Astrocyte (in vitro differentiated cells and primary cell): ENCODE measurements around the gene TPM1. TPM values are rescaled to one million over a fixed set of nuclear protein-coding genes. Genes with fewer than 3 reads are reported as not detected.

Source experiments
- DNase-seq: peaks from one replicate; pipeline ENCODE4 v3.0.0-alpha.2; 2010; ENCODE audit warnings: low read depth
- FAIRE-seq: peaks from 2 replicates; lab custom pipeline; 2011; peaks lifted over from hg19 to GRCh38; lab: Jason Lieb, UNC
- H2AFZ ChIP-seq: 2 replicates; pipeline ENCODE4 v1.6.0; 2012; ENCODE audit warnings: low read depth, low read length, inconsistent platforms
- H3K27ac ChIP-seq: 2 replicates; pipeline ENCODE4 v1.5.1; 2011; ENCODE audit warnings: low read depth, low read length, inconsistent platforms
- H3K27me3 ChIP-seq: 2 replicates; pipeline ENCODE4 v1.6.0; 2011; ENCODE audit warnings: low read length, inconsistent platforms; ENCODE audit not compliant: insufficient read depth
- H3K36me3 ChIP-seq: 2 replicates; pipeline ENCODE4 v1.5.1; 2011; ENCODE audit warnings: low read length, inconsistent platforms; ENCODE audit not compliant: insufficient read depth
- H3K4me1 ChIP-seq: 2 replicates; pipeline ENCODE4 v1.5.1; 2011; ENCODE audit warnings: low read length, inconsistent platforms; ENCODE audit not compliant: insufficient read depth
- H3K4me2 ChIP-seq: 2 replicates; pipeline ENCODE4 v1.6.0; 2012; ENCODE audit warnings: low read length, inconsistent platforms
- H3K4me3 ChIP-seq: 2 replicates; pipeline ENCODE4 v1.5.1; 2011; ENCODE audit warnings: low read depth, mild to moderate bottlenecking, low read length, inconsistent platforms; ENCODE audit not compliant: insufficient read depth
- H3K79me2 ChIP-seq: 2 replicates; pipeline ENCODE4 v1.6.0; 2012; ENCODE audit warnings: mild to moderate bottlenecking, low read length, inconsistent platforms; ENCODE audit not compliant: insufficient read depth
- H3K9ac ChIP-seq: 2 replicates; pipeline ENCODE4 v1.6.0; 2012; ENCODE audit warnings: mild to moderate bottlenecking, low read length, inconsistent platforms
- H3K9me3 ChIP-seq: 2 replicates; pipeline ENCODE4 v1.5.1; 2012; ENCODE audit warnings: low read depth, mild to moderate bottlenecking, low read length, inconsistent platforms; ENCODE audit not compliant: insufficient read depth
- H4K20me1 ChIP-seq: 2 replicates; pipeline ENCODE4 v1.6.0; 2012; ENCODE audit warnings: low read length, inconsistent platforms; ENCODE audit not compliant: insufficient read depth
- H3K27ac Mint-ChIP-seq: one replicate; pipeline ENCODE4 v1.8.0; 2021; ENCODE audit warnings: mild to moderate bottlenecking, mixed read lengths; ENCODE audit not compliant: unreplicated experiment
- H3K27me3 Mint-ChIP-seq: one replicate; pipeline ENCODE4 v1.8.0; 2021; ENCODE audit warnings: low read depth, mixed read lengths; ENCODE audit not compliant: unreplicated experiment
- H3K36me3 Mint-ChIP-seq: one replicate; pipeline ENCODE4 v1.8.0; 2021; ENCODE audit warnings: low read depth, mixed read lengths; ENCODE audit not compliant: unreplicated experiment
- H3K4me1 Mint-ChIP-seq: one replicate; pipeline ENCODE4 v1.8.0; 2021; ENCODE audit warnings: low read depth, mixed read lengths; ENCODE audit not compliant: unreplicated experiment
- H3K4me3 Mint-ChIP-seq: one replicate; pipeline ENCODE4 v1.8.0; 2021; ENCODE audit warnings: mild to moderate bottlenecking, moderate library complexity, mixed read lengths; ENCODE audit not compliant: unreplicated experiment
- H3K9me3 Mint-ChIP-seq: one replicate; pipeline ENCODE4 v1.8.0; 2021; ENCODE audit warnings: mild to moderate bottlenecking, mixed read lengths; ENCODE audit not compliant: unreplicated experiment
- EZH2 ChIP-seq: IDR thresholded peaks from 2 replicates; pipeline ENCODE4 v1.6.1; 2012; ENCODE audit warnings: mild to moderate bottlenecking, low read length, inconsistent platforms; ENCODE audit not compliant: insufficient read depth
- total RNA-seq: library from RNA; stranded (reverse); gene quantifications from 2 replicates; pipeline ENCODE4 v1.2.1, GENCODE V29; 2021
- TF ChIP-seq, protein P1 (sequence below): IDR thresholded peaks from 2 replicates; pipeline ENCODE4 v1.5.1; 2011; ENCODE audit warnings: low read depth, mild to moderate bottlenecking, inconsistent platforms, low read length, moderate library complexity; ENCODE audit not compliant: insufficient read depth

The TPM1 gene
- total RNA-seq, 1 donor from 2014 or later = 2,922 TPM

- Histone ChIP-seq H4K20me1 (no peaks in the 10 kb centered on the region), H3K4me2 (peak overlapping the region; percentile 55), H3K4me1 (peaks cover 58% of the 10 kb centered on the region), H3K4me3 (no peak overlapping the region), H3K36me3 (no peaks in the 10 kb centered on the region), H3K27me3 (no peaks in the 10 kb centered on the region), H2AFZ (no peak overlapping the region), H3K27ac (peak overlapping the region; percentile 83), H3K9ac (peak overlapping the region; percentile 43), H3K79me2 (no peaks in the 10 kb centered on the region), H3K9me3 (no peaks in the 10 kb centered on the region)
- FAIRE-seq (no peak), DNase-seq (no peak)
- peaks cover 34% of the 10 kb centered on the region for H3K4me1 Mint-ChIP-seq
- H3K36me3 Mint-ChIP-seq = no peaks in the 10 kb centered on the region
- no peaks in the 10 kb centered on the region for H3K9me3 Mint-ChIP-seq
- H3K27ac Mint-ChIP-seq = peak overlapping the region; percentile 41
- H3K27me3 Mint-ChIP-seq = no peaks in the 10 kb centered on the region
- H3K4me3 Mint-ChIP-seq = peak overlapping the region; percentile 18
- no peak for TF ChIP-seq EZH2
Observed at GRCh38 chr15:63020128-63020527, 22.4 kb upstream of the TPM1 start.

DNA sequence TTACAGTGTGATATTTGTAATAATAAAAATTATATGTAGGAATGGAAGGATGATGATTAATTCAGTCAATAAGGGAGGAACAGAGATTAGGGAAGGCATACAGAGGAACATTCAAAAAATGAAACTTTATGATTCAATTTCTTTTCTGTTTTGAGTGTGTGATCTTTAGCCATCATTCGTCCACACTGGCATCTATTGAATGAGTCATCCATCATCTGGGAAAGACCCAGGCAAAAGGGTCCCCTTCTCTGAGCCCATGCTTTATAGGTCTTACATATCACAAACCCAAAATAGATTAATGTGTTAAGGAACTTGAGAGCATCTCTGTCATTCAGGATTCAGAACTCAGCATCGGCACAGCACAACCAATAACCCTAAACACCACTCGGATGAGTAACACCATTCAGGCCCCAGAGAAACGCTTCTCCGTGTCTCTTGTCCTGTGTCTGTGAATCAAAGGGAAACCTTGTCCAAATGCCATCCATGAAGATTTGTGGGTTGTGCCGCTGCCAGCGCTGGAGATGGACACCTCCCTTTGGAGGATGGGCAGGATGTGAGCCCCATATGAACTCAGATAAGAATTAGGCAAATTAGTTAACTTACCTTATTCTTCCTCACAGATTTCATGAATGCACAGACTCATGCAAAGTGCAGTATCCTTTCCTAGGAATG is 21.7 kb upstream of the TPM1 start:
- Mint-ChIP-seq H3K36me3 (no peaks in the 10 kb centered on the region), H3K27me3 (no peaks in the 10 kb centered on the region), H3K4me3 (no peak overlapping the region), H3K27ac (no peak overlapping the region), H3K9me3 (no peaks in the 10 kb centered on the region), H3K4me1 (peaks cover 27% of the 10 kb centered on the region)
- Histone ChIP-seq H3K9ac (no peak overlapping the region), H3K4me2 (no peak overlapping the region), H3K4me1 (peaks cover 51% of the 10 kb centered on the region), H3K79me2 (no peaks in the 10 kb centered on the region), H3K27me3 (no peaks in the 10 kb centered on the region), H4K20me1 (no peaks in the 10 kb centered on the region), H3K4me3 (no peak overlapping the region), H3K9me3 (no peaks in the 10 kb centered on the region), H3K36me3 (no peaks in the 10 kb centered on the region), H3K27ac (peak overlapping the region; percentile 9), H2AFZ (no peak overlapping the region)
- DNase-seq (no peak), FAIRE-seq (peak; percentile 23)
- no peak for TF ChIP-seq EZH2
- TF ChIP-seq, protein P1, sequence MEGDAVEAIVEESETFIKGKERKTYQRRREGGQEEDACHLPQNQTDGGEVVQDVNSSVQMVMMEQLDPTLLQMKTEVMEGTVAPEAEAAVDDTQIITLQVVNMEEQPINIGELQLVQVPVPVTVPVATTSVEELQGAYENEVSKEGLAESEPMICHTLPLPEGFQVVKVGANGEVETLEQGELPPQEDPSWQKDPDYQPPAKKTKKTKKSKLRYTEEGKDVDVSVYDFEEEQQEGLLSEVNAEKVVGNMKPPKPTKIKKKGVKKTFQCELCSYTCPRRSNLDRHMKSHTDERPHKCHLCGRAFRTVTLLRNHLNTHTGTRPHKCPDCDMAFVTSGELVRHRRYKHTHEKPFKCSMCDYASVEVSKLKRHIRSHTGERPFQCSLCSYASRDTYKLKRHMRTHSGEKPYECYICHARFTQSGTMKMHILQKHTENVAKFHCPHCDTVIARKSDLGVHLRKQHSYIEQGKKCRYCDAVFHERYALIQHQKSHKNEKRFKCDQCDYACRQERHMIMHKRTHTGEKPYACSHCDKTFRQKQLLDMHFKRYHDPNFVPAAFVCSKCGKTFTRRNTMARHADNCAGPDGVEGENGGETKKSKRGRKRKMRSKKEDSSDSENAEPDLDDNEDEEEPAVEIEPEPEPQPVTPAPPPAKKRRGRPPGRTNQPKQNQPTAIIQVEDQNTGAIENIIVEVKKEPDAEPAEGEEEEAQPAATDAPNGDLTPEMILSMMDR = no peak

DNA sequence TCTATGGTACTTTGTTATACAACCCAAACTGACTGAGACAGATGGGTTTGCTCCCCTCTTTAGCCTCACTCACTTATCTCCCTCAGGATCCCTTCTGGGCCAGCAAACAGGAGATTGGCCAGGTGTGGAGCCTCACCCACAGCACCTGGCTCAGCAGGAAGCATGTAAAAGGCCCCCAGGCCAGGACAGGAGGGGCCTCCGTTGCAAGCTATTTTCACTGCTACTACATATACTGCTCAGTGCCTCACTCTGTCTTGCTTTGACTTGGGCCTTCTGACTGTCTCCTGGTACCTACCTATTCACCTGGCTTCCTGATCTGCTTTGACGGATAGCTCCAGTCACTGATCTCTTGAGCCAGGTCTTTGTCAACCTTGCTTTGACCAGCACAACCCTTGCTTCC is 20.4 kb upstream of the TPM1 start:
- no peak overlapping the region for H3K4me3 ChIP-seq
- Mint-ChIP-seq H3K4me1 (peaks cover 27% of the 10 kb centered on the region), H3K9me3 (peaks cover 3% of the 10 kb centered on the region), H3K4me3 (no peak overlapping the region), H3K36me3 (no peaks in the 10 kb centered on the region), H3K27ac (no peak overlapping the region), H3K27me3 (no peaks in the 10 kb centered on the region)
- peaks cover 47% of the 10 kb centered on the region for H3K4me1 ChIP-seq
- H3K9ac ChIP-seq = no peak overlapping the region
- no peak for FAIRE-seq
- H3K4me2 ChIP-seq = no peak overlapping the region
- no peak for TF ChIP-seq EZH2
- TF ChIP-seq, protein P1 = no peak
- H2AFZ ChIP-seq = no peak overlapping the region
- no peaks in the 10 kb centered on the region for H3K79me2 ChIP-seq
- DNase-seq = no peak
- peak overlapping the region; percentile 91 for H3K27ac ChIP-seq
- no peaks in the 10 kb centered on the region for H4K20me1 ChIP-seq
- no peaks in the 10 kb centered on the region for H3K27me3 ChIP-seq
- no peaks in the 10 kb centered on the region for H3K9me3 ChIP-seq
- H3K36me3 ChIP-seq = no peaks in the 10 kb centered on the region
